Activated naive CD4-positive, alpha-beta T cell treated with Interleukin-2 at 50 U/mL for 16 hours (primary cell): ENCODE measurements around the gene NLK.
"Not testable (repeated sequence)": the region's sequence is repeated elsewhere in the genome, so short reads cannot be mapped to it uniquely, and the experiment has no call there.

Experiments
- DNase-seq: peaks from one replicate; pipeline ENCODE4 v3.0.0-alpha.2; 2020

NLK gene

GRCh38 chr17:28236033-28236653, 193.7 kb downstream of the NLK start:
- not testable (repeated sequence) for DNase-seq

- DNase-seq = not testable (repeated sequence)
Measured at GRCh38 chr17:28238547-28239270, 196.2 kb downstream of the NLK start.

GRCh38 chr17:28239271-28239624, 196.8 kb downstream of the NLK start:
- no peak for DNase-seq

- DNase-seq = no peak
Measured at GRCh38 chr17:28240688-28241340, 198.3 kb downstream of the NLK start.

- DNase-seq = no peak
Measured at GRCh38 chr17:28242791-28243190, 200.3 kb downstream of the NLK start.

- not testable (repeated sequence) for DNase-seq
Measured at GRCh38 chr17:28243268-28243667, 200.8 kb downstream of the NLK start.

- DNase-seq = no peak
Measured at GRCh38 chr17:28244446-28244845, 202.0 kb downstream of the NLK start.
